ENCODE results near the gene ZC4H2. TPM values are rescaled to one million over a fixed set of nuclear protein-coding genes. Genes with fewer than 3 reads are reported as not detected.
"Not testable (repeated sequence)": the region's sequence is repeated elsewhere in the genome, so short reads cannot be mapped to it uniquely, and the experiment has no call there.

ZC4H2 gene
- polyA plus RNA-seq, 1 donor (not counting 4 experiments of a cell fraction or from before 2014, with no cell fraction given) = 7.6 TPM

GRCh38 chrX:65014230-65014629 lies 38.0 kb upstream of the ZC4H2 start:
- H3K4me2 ChIP-seq (ENCODE audit: control insufficient read depth, extremely low read depth, insufficient read depth, low read depth, low read length) = no peak overlapping the region
- no peak overlapping the region for H3K4me3 ChIP-seq (ENCODE audit: control insufficient read depth in 2 of 3, extremely low read depth in 1 of 3, insufficient read depth in 2 of 3, low read depth in 1 of 3, low read length in 3 of 3)
- no peak overlapping the region for H3K27ac ChIP-seq (ENCODE audit: control insufficient read depth, insufficient read depth, low read length)
- no peak overlapping the region for H2AFZ ChIP-seq (ENCODE audit: control insufficient read depth, low read length)
- no peaks in the 10 kb centered on the region for H3K27me3 ChIP-seq (ENCODE audit: control insufficient read depth, extremely low read depth, insufficient read depth, low read length)
- no peaks in the 10 kb centered on the region for H3K4me1 ChIP-seq (ENCODE audit: control insufficient read depth, extremely low read depth, insufficient read depth, low read length)
- dilution Hi-C loops (cut with MboI; ENCODE audit: extremely low pct_ligation_motif_present, low sequenced_read_pairs) = no loop called here
- H3K79me2 ChIP-seq (ENCODE audit: control insufficient read depth, insufficient read depth, low read length) = no peaks in the 10 kb centered on the region
- no peaks in the 10 kb centered on the region for H3K36me3 ChIP-seq (ENCODE audit: control insufficient read depth in 2 of 2, extremely low read depth in 1 of 2, insufficient read depth in 2 of 2, low read length in 2 of 2)
- FAIRE-seq (no peak), DNase-seq (ENCODE audit: low read depth, low spot score) (no peak)
- no peaks in the 10 kb centered on the region for H4K20me1 ChIP-seq (ENCODE audit: control insufficient read depth, extremely low read depth, insufficient read depth, low read length)
- H3K9ac ChIP-seq (ENCODE audit: control insufficient read depth, extremely low read depth, insufficient read depth, low read length) = no peak overlapping the region
- H3K9me3 ChIP-seq (ENCODE audit: control insufficient read depth, low read depth, low read length) = no peaks in the 10 kb centered on the region
- H3K9me1 ChIP-seq (ENCODE audit: control insufficient read depth, extremely low read depth, insufficient read depth, low read length) = no peaks in the 10 kb centered on the region
- TF ChIP-seq EZH2 (IDR thresholded peaks at IDR 0.05; ENCODE audit: low read length) = no peak
- no peak for TF ChIP-seq CTCF (optimal IDR thresholded peaks at IDR 0.05 in 1 of 3, IDR thresholded peaks at IDR 0.05 in 1 of 3, conservative IDR thresholded peaks at IDR 0.05 in 1 of 3; ENCODE audit: extremely low read depth in 1 of 3, insufficient read depth in 2 of 3, low read length in 3 of 3)

- H3K27ac ChIP-seq (ENCODE audit: control insufficient read depth, insufficient read depth, low read length) = no peak overlapping the region
- H3K4me1 ChIP-seq (ENCODE audit: control insufficient read depth, extremely low read depth, insufficient read depth, low read length) = no peaks in the 10 kb centered on the region
- H3K4me2 ChIP-seq (ENCODE audit: control insufficient read depth, extremely low read depth, insufficient read depth, low read depth, low read length) = no peak overlapping the region
- H3K9ac ChIP-seq (ENCODE audit: control insufficient read depth, extremely low read depth, insufficient read depth, low read length) = no peak overlapping the region
- no peaks in the 10 kb centered on the region for H4K20me1 ChIP-seq (ENCODE audit: control insufficient read depth, extremely low read depth, insufficient read depth, low read length)
- DNase-seq (ENCODE audit: low read depth, low spot score) = no peak
- H3K79me2 ChIP-seq (ENCODE audit: control insufficient read depth, insufficient read depth, low read length) = no peaks in the 10 kb centered on the region
- no peaks in the 10 kb centered on the region for H3K9me3 ChIP-seq (ENCODE audit: control insufficient read depth, low read depth, low read length)
- H3K27me3 ChIP-seq (ENCODE audit: control insufficient read depth, extremely low read depth, insufficient read depth, low read length) = no peaks in the 10 kb centered on the region
- no peak for FAIRE-seq
- H3K9me1 ChIP-seq (ENCODE audit: control insufficient read depth, extremely low read depth, insufficient read depth, low read length) = no peaks in the 10 kb centered on the region
- H3K36me3 ChIP-seq (ENCODE audit: control insufficient read depth in 2 of 2, extremely low read depth in 1 of 2, insufficient read depth in 2 of 2, low read length in 2 of 2) = no peaks in the 10 kb centered on the region
- H3K4me3 ChIP-seq (ENCODE audit: control insufficient read depth in 2 of 3, extremely low read depth in 1 of 3, insufficient read depth in 2 of 3, low read depth in 1 of 3, low read length in 3 of 3) = no peak overlapping the region
- dilution Hi-C loops (cut with MboI; ENCODE audit: extremely low pct_ligation_motif_present, low sequenced_read_pairs) = no loop called here
- no peak overlapping the region for H2AFZ ChIP-seq (ENCODE audit: control insufficient read depth, low read length)
- TF ChIP-seq CTCF (optimal IDR thresholded peaks at IDR 0.05 in 1 of 3, IDR thresholded peaks at IDR 0.05 in 1 of 3, conservative IDR thresholded peaks at IDR 0.05 in 1 of 3; ENCODE audit: extremely low read depth in 1 of 3, insufficient read depth in 2 of 3, low read length in 3 of 3) (no peak), EZH2 (IDR thresholded peaks at IDR 0.05; ENCODE audit: low read length) (no peak)
Measured at GRCh38 chrX:65009459-65009858, 33.2 kb upstream of the ZC4H2 start.

GRCh38 chrX:65002208-65002607 lies 26.0 kb upstream of the ZC4H2 start:
- H3K9me3 ChIP-seq (ENCODE audit: control insufficient read depth, low read depth, low read length); dilution Hi-C loops (cut with MboI; ENCODE audit: extremely low pct_ligation_motif_present, low sequenced_read_pairs); H3K9ac ChIP-seq (ENCODE audit: control insufficient read depth, extremely low read depth, insufficient read depth, low read length); DNase-seq (ENCODE audit: low read depth, low spot score); H3K27me3 ChIP-seq (ENCODE audit: control insufficient read depth, extremely low read depth, insufficient read depth, low read length); H3K4me3 ChIP-seq (ENCODE audit: control insufficient read depth in 2 of 3, extremely low read depth in 1 of 3, insufficient read depth in 2 of 3, low read depth in 1 of 3, low read length in 3 of 3); H4K20me1 ChIP-seq (ENCODE audit: control insufficient read depth, extremely low read depth, insufficient read depth, low read length); H3K36me3 ChIP-seq (ENCODE audit: control insufficient read depth in 2 of 2, extremely low read depth in 1 of 2, insufficient read depth in 2 of 2, low read length in 2 of 2); H3K79me2 ChIP-seq (ENCODE audit: control insufficient read depth, insufficient read depth, low read length); H3K4me1 ChIP-seq (ENCODE audit: control insufficient read depth, extremely low read depth, insufficient read depth, low read length); FAIRE-seq; H3K27ac ChIP-seq (ENCODE audit: control insufficient read depth, insufficient read depth, low read length); H3K4me2 ChIP-seq (ENCODE audit: control insufficient read depth, extremely low read depth, insufficient read depth, low read depth, low read length); H3K9me1 ChIP-seq (ENCODE audit: control insufficient read depth, extremely low read depth, insufficient read depth, low read length); H2AFZ ChIP-seq (ENCODE audit: control insufficient read depth, low read length): not testable (repeated sequence)

Measured in keratinocyte (primary cell).